Measurements from ENCODE around the gene C2CD2. TPM values are rescaled to one million over a fixed set of nuclear protein-coding genes. Genes with fewer than 3 reads are reported as not detected.

Gene C2CD2
- total RNA-seq, 1 experiment from 2014 or later: 12.6 TPM

DNA sequence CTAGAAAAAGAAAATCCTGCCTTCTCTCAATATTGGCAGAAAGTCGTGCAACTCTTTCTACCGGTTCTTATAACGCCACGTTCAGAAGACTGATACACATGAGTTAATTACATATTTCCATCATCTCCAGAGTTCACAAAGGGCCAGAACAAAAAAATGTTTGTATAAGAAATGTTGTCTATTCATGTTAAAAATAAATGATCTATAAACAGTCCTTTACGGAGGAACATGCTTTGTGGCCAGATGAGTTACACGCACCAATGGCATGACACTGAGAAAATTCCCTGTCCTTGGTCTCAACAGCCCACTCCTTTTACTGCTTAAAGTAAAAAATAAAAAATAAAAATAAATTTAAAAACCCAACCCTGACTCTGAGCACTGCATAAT, 29.5 kb downstream of the C2CD2 start:
- DNase-seq: no peak
- ChIA-PET CTCF (no interaction called here), POLR2A (no interaction called here)
- Mint-ChIP-seq H3K9me3 (ENCODE audit: unreplicated experiment) (no peaks in the 10 kb centered on the region), H3K4me1 (ENCODE audit: low read depth, unreplicated experiment) (peaks cover 17% of the 10 kb centered on the region), H3K27me3 (ENCODE audit: insufficient read depth, unreplicated experiment) (no peaks in the 10 kb centered on the region), H3K4me3 (ENCODE audit: unreplicated experiment) (no peak overlapping the region), H3K36me3 (ENCODE audit: insufficient read depth, unreplicated experiment) (peaks cover 5% of the 10 kb centered on the region), H3K27ac (ENCODE audit: unreplicated experiment) (no peak overlapping the region)
- TF ChIP-seq, protein P1, sequence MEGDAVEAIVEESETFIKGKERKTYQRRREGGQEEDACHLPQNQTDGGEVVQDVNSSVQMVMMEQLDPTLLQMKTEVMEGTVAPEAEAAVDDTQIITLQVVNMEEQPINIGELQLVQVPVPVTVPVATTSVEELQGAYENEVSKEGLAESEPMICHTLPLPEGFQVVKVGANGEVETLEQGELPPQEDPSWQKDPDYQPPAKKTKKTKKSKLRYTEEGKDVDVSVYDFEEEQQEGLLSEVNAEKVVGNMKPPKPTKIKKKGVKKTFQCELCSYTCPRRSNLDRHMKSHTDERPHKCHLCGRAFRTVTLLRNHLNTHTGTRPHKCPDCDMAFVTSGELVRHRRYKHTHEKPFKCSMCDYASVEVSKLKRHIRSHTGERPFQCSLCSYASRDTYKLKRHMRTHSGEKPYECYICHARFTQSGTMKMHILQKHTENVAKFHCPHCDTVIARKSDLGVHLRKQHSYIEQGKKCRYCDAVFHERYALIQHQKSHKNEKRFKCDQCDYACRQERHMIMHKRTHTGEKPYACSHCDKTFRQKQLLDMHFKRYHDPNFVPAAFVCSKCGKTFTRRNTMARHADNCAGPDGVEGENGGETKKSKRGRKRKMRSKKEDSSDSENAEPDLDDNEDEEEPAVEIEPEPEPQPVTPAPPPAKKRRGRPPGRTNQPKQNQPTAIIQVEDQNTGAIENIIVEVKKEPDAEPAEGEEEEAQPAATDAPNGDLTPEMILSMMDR (IDR thresholded peaks at IDR 0.05; ENCODE audit: insufficient read depth in 1 of 2, low read depth in 1 of 2, low read length in 1 of 2, severe bottlenecking in 1 of 2, unreplicated experiment in 1 of 2): no peak
- peaks cover 30% of the 10 kb centered on the region for H3K4me1 ChIP-seq
- intact Hi-C loops (cut with micrococcal nuclease; ENCODE audit: unreplicated experiment): no loop called here
- no peaks in the 10 kb centered on the region for H3K27me3 ChIP-seq (replicated peaks; ENCODE audit: control insufficient read depth, insufficient read depth, low read length)
- no peaks in the 10 kb centered on the region for H3K36me3 ChIP-seq (ENCODE audit: control insufficient read depth, insufficient read depth, low read length)
- BruUV-seq (replicated peaks): no TSS peak
- no peak overlapping the region for H3K4me3 ChIP-seq (ENCODE audit: low read depth, low read length)
- H3K9me3 ChIP-seq: no peaks in the 10 kb centered on the region

DNA sequence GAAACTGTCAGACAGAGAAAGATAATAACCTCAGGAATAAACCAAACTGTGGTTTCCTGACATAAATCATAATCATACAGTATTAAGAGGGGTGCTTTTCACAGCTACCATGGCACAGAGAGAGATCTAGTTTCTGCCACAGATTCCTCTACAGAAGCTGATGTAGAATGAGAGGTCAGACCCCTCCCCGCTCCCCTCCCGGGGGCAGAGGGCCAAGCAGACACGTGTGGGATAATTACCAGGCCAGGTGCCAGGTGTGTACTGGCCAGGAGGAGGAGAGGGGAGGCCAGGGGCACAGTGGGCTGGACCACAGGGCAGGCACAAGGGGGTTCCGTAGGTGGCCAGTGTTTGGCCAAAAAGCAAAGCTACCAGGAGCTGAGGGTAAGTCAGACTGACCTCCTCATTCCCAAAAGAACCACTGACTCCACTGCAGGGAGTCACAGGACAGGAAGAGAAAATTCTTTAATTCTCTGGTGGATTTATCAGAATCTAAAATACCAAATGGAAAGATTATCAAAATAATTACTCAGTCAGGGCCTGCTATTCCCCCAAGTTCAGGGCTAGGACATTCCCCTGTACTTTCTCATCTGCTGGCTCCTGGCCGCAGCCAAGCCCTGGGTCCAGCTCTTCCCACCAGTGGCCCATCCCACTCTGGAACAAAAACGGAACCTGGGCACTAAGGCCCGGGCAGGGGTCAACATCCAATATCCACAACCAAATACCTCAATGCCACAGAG, 30.0 kb downstream of the C2CD2 start:
- Mint-ChIP-seq H3K36me3 (ENCODE audit: insufficient read depth, unreplicated experiment) (peaks cover 5% of the 10 kb centered on the region), H3K4me1 (ENCODE audit: low read depth, unreplicated experiment) (peaks cover 17% of the 10 kb centered on the region), H3K4me3 (ENCODE audit: unreplicated experiment) (no peak overlapping the region), H3K9me3 (ENCODE audit: unreplicated experiment) (no peaks in the 10 kb centered on the region), H3K27ac (ENCODE audit: unreplicated experiment) (no peak overlapping the region), H3K27me3 (ENCODE audit: insufficient read depth, unreplicated experiment) (no peaks in the 10 kb centered on the region)
- H3K4me1 ChIP-seq: peaks cover 28% of the 10 kb centered on the region
- no peaks in the 10 kb centered on the region for H3K9me3 ChIP-seq
- ChIA-PET CTCF (no interaction called here), POLR2A (no interaction called here)
- no peak for DNase-seq
- TF ChIP-seq, protein P1 (IDR thresholded peaks at IDR 0.05; ENCODE audit: insufficient read depth in 1 of 2, low read depth in 1 of 2, low read length in 1 of 2, severe bottlenecking in 1 of 2, unreplicated experiment in 1 of 2): no peak
- H3K4me3 ChIP-seq (ENCODE audit: low read depth, low read length): no peak overlapping the region
- no peaks in the 10 kb centered on the region for H3K27me3 ChIP-seq (replicated peaks; ENCODE audit: control insufficient read depth, insufficient read depth, low read length)
- intact Hi-C loops (cut with micrococcal nuclease; ENCODE audit: unreplicated experiment): no loop called here
- no peaks in the 10 kb centered on the region for H3K36me3 ChIP-seq (ENCODE audit: control insufficient read depth, insufficient read depth, low read length)
- BruUV-seq (replicated peaks): no TSS peak

DNA sequence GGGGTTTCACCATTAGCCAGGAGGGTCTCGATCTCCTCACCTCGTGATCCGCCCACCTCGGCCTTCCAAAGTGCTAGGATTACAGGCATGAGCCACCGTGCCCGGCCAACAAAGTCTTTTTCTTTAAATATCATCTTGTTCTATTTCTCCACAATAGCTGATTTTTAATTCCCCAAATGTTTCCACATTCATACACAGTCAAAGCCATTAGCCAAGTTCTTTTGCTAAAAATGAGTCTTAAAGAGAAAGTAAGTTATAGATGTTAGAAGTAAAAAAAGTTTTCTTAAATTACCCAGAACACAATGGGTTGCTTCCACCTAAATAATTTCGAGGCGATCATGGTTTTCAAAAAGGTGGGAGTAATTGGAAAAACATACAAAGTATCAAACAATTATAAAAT, 30.6 kb downstream of the C2CD2 start:
- H3K27me3 Mint-ChIP-seq (ENCODE audit: insufficient read depth, unreplicated experiment): no peaks in the 10 kb centered on the region
- ChIA-PET CTCF (no interaction called here), POLR2A (no interaction called here)
- H3K36me3 Mint-ChIP-seq (ENCODE audit: insufficient read depth, unreplicated experiment): peaks cover 5% of the 10 kb centered on the region
- H3K4me3 ChIP-seq (ENCODE audit: low read depth, low read length): no peak overlapping the region
- no peaks in the 10 kb centered on the region for H3K9me3 ChIP-seq
- H3K27ac Mint-ChIP-seq (ENCODE audit: unreplicated experiment): no peak overlapping the region
- peaks cover 17% of the 10 kb centered on the region for H3K4me1 Mint-ChIP-seq (ENCODE audit: low read depth, unreplicated experiment)
- H3K27me3 ChIP-seq (replicated peaks; ENCODE audit: control insufficient read depth, insufficient read depth, low read length): no peaks in the 10 kb centered on the region
- DNase-seq: no peak
- no peak overlapping the region for H3K4me3 Mint-ChIP-seq (ENCODE audit: unreplicated experiment)
- no peaks in the 10 kb centered on the region for H3K9me3 Mint-ChIP-seq (ENCODE audit: unreplicated experiment)
- TF ChIP-seq, protein P1 (IDR thresholded peaks at IDR 0.05; ENCODE audit: insufficient read depth in 1 of 2, low read depth in 1 of 2, low read length in 1 of 2, severe bottlenecking in 1 of 2, unreplicated experiment in 1 of 2): no peak
- no peaks in the 10 kb centered on the region for H3K36me3 ChIP-seq (ENCODE audit: control insufficient read depth, insufficient read depth, low read length)
- peaks cover 27% of the 10 kb centered on the region for H3K4me1 ChIP-seq
- intact Hi-C loops (cut with micrococcal nuclease; ENCODE audit: unreplicated experiment): no loop called here
- no TSS peak for BruUV-seq (replicated peaks)

All from Caco-2 (cell line).